SK-N-SH treated with all-trans-retinoic acid at 6 μM for 48 hours (cell line): ENCODE results near the gene TNFAIP8.

Experiments used
- ATAC-seq: fragments of 200-7000 bp; cut with Tn5 transposase; 3 replicates; pipeline ENCODE4 v1.9.1; 2020; ENCODE audit warnings: mild to moderate bottlenecking, moderate library complexity
- BACH2 ChIP-seq: fragments of 250-450 bp; sonication (Bioruptor Pico); IDR thresholded peaks from 2 replicates; pipeline ENCODE4 v1.9.0; 2021; ENCODE audit warnings: mild to moderate bottlenecking, borderline replicate concordance
- CSDC2 ChIP-seq: fragments of 250-450 bp; sonication (Bioruptor Pico); IDR thresholded peaks from 2 replicates; pipeline ENCODE4 v1.5.0; 2020; ENCODE audit warnings: mild to moderate bottlenecking, moderate library complexity
- GLIS3 ChIP-seq: fragments of 250-450 bp; sonication (Bioruptor Pico); IDR thresholded peaks from 2 replicates; pipeline ENCODE4 v1.5.0; 2020; ENCODE audit warnings: mild to moderate bottlenecking, moderate library complexity
- ISL1 ChIP-seq: fragments of 250-450 bp; sonication (Bioruptor Pico); IDR thresholded peaks from 2 replicates; pipeline ENCODE4 v2.1.2; 2022; ENCODE audit warnings: mild to moderate bottlenecking, moderate library complexity
- OSR1 ChIP-seq: fragments of 250-450 bp; sonication (Bioruptor Pico); IDR thresholded peaks from 2 replicates; pipeline ENCODE4 v1.8.0; 2022; ENCODE audit warnings: moderate library complexity, mild to moderate bottlenecking, inconsistent platforms
- PPARA ChIP-seq: fragments of 250-450 bp; sonication (Bioruptor Pico); IDR thresholded peaks from 2 replicates; pipeline ENCODE4 v1.5.0; 2020; ENCODE audit warnings: mild to moderate bottlenecking, borderline replicate concordance
- RARB ChIP-seq: fragments of 250-450 bp; sonication (Bioruptor Pico); IDR thresholded peaks from 2 replicates; pipeline ENCODE4 v1.8.0; 2021; ENCODE audit warnings: mild to moderate bottlenecking, moderate library complexity
- SNAI2 ChIP-seq: fragments of 250-450 bp; sonication (Bioruptor Pico); IDR thresholded peaks from 2 replicates; pipeline ENCODE4 v1.5.0; 2020; ENCODE audit warnings: mild to moderate bottlenecking, moderate library complexity
- TCF4 ChIP-seq: fragments of 250-450 bp; sonication (Bioruptor Pico); IDR thresholded peaks from 2 replicates; pipeline ENCODE4 v1.8.0; 2021; ENCODE audit warnings: mild to moderate bottlenecking, moderate library complexity, borderline replicate concordance
- TOX ChIP-seq: fragments of 250-450 bp; sonication (Bioruptor Pico); IDR thresholded peaks from 2 replicates; pipeline ENCODE4 v1.8.0; 2021; ENCODE audit warnings: mild to moderate bottlenecking, moderate library complexity, borderline replicate concordance
- ZC3H10 ChIP-seq: fragments of 250-450 bp; sonication (Bioruptor Pico); IDR thresholded peaks from 2 replicates; pipeline ENCODE4 v1.5.1; 2021; ENCODE audit warnings: mild to moderate bottlenecking, moderate library complexity
- ZFP3 ChIP-seq: fragments of 250-450 bp; sonication (Bioruptor Pico); IDR thresholded peaks from 2 replicates; pipeline ENCODE4 v1.5.0; 2020; ENCODE audit warnings: mild to moderate bottlenecking, moderate library complexity
- ZFP30 ChIP-seq: fragments of 450-650 bp; formaldehyde crosslinking; IDR thresholded peaks from 2 replicates; pipeline ENCODE4 v1.5.0; 2022; ENCODE audit warnings: mild to moderate bottlenecking, moderate library complexity
- ZNF565 ChIP-seq: fragments of 450-650 bp; formaldehyde crosslinking; conservative IDR thresholded peaks from 2 replicates; pipeline ENCODE4 v1.5.0; 2020; ENCODE audit warnings: low read depth, mild to moderate bottlenecking, moderate library complexity
- ZNF70 ChIP-seq: fragments of 450-650 bp; formaldehyde crosslinking; IDR thresholded peaks from 2 replicates; pipeline ENCODE4 v1.5.0; 2020; ENCODE audit warnings: mild to moderate bottlenecking, moderate library complexity
- ZNF8 ChIP-seq: fragments of 450-650 bp; formaldehyde crosslinking; IDR thresholded peaks from 2 replicates; pipeline ENCODE4 v1.5.0; 2020; ENCODE audit warnings: mild to moderate bottlenecking, moderate library complexity
- TF ChIP-seq, protein P1 (sequence below): fragments of 250-450 bp; sonication (Bioruptor Pico); IDR thresholded peaks from 2 replicates; pipeline ENCODE4 v1.5.0; 2020; ENCODE audit warnings: mild to moderate bottlenecking, moderate library complexity
- TF ChIP-seq, protein P2 (sequence below): fragments of 250-450 bp; sonication (Bioruptor Pico); IDR thresholded peaks from 2 replicates; pipeline ENCODE4 v1.5.1; 2021; ENCODE audit warnings: mild to moderate bottlenecking, moderate library complexity
- TF ChIP-seq, protein P3 (sequence below): fragments of 250-450 bp; sonication (Bioruptor Pico); IDR thresholded peaks from 2 replicates; pipeline ENCODE4 v1.5.1; 2020; ENCODE audit warnings: low read depth, mild to moderate bottlenecking, moderate library complexity

The TNFAIP8 gene

DNA sequence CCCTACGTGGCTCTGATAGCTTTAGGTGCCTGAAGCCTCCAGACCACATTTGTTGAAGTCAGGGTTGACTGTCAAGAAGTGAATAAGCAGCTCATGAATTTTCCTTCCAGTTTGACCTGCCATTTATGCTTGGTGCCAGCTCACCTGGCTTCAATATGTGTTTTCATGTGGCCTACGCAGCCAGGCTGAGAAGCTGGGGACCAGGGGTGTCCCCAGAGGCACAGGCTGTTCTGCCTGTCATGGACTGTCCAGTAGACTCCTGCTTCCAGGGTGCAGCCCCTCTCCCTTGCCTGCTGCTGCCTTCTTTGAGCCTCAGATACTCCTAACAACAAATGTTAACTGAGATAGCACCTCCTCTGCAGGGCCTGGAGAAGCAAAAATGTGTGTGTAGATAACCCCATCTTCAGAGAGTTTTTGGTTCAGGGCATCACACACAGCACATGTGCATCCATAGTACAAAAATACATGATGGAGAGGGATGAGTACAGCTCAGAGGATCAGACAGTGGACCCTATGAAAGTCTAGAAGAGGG is 5.8 kb downstream of the TNFAIP8 start:
- no peak for TF ChIP-seq TCF4 (CRISPR knock-in tag)
- TF ChIP-seq BACH2 (CRISPR knock-in tag), result no peak
- TF ChIP-seq OSR1 (CRISPR knock-in tag), result no peak
- TF ChIP-seq ZNF70 (CRISPR knock-in tag), result no peak
- no peak for TF ChIP-seq ISL1
- no peak for TF ChIP-seq ZNF565 (CRISPR knock-in tag)
- TF ChIP-seq, protein P1, sequence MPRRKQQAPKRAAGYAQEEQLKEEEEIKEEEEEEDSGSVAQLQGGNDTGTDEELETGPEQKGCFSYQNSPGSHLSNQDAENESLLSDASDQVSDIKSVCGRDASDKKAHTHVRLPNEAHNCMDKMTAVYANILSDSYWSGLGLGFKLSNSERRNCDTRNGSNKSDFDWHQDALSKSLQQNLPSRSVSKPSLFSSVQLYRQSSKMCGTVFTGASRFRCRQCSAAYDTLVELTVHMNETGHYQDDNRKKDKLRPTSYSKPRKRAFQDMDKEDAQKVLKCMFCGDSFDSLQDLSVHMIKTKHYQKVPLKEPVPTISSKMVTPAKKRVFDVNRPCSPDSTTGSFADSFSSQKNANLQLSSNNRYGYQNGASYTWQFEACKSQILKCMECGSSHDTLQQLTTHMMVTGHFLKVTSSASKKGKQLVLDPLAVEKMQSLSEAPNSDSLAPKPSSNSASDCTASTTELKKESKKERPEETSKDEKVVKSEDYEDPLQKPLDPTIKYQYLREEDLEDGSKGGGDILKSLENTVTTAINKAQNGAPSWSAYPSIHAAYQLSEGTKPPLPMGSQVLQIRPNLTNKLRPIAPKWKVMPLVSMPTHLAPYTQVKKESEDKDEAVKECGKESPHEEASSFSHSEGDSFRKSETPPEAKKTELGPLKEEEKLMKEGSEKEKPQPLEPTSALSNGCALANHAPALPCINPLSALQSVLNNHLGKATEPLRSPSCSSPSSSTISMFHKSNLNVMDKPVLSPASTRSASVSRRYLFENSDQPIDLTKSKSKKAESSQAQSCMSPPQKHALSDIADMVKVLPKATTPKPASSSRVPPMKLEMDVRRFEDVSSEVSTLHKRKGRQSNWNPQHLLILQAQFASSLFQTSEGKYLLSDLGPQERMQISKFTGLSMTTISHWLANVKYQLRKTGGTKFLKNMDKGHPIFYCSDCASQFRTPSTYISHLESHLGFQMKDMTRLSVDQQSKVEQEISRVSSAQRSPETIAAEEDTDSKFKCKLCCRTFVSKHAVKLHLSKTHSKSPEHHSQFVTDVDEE (CRISPR knock-in tag), result no peak
- no peak for ATAC-seq

DNA sequence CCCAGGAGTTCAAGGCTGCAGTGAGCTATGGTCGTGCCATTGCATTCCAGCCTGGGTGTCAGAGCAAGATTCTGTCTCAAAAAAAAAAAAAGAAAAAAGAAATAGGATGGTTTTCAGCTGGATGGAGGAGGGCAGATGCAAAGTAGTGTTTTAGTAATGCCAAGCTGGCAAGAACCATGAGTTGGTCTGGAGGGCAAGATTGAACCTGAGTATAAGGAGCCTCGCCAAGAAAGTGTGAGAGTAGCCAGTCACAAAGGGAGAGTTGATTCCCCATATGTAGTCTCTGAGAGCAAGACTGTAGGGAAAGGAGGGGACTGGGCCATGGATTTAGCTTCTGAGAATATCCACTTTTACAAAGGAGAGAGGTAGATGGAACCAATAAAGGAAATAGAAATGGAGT is 6.9 kb downstream of the TNFAIP8 start:
- TF ChIP-seq ISL1 (no peak), ZNF565 (CRISPR knock-in tag) (no peak), OSR1 (CRISPR knock-in tag) (no peak), TOX (CRISPR knock-in tag) (no peak), ZNF8 (no peak), CSDC2 (CRISPR knock-in tag) (no peak), PPARA (CRISPR knock-in tag) (no peak), GLIS3 (CRISPR knock-in tag) (no peak), RARB (CRISPR knock-in tag) (no peak), TCF4 (CRISPR knock-in tag) (no peak), ZFP30 (CRISPR knock-in tag) (no peak), BACH2 (CRISPR knock-in tag) (no peak), ZFP3 (CRISPR knock-in tag) (no peak)
- TF ChIP-seq, protein P2, sequence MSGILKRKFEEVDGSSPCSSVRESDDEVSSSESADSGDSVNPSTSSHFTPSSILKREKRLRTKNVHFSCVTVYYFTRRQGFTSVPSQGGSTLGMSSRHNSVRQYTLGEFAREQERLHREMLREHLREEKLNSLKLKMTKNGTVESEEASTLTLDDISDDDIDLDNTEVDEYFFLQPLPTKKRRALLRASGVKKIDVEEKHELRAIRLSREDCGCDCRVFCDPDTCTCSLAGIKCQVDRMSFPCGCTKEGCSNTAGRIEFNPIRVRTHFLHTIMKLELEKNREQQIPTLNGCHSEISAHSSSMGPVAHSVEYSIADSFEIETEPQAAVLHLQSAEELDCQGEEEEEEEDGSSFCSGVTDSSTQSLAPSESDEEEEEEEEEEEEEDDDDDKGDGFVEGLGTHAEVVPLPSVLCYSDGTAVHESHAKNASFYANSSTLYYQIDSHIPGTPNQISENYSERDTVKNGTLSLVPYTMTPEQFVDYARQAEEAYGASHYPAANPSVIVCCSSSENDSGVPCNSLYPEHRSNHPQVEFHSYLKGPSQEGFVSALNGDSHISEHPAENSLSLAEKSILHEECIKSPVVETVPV (CRISPR knock-in tag), result no peak
- TF ChIP-seq, protein P3, sequence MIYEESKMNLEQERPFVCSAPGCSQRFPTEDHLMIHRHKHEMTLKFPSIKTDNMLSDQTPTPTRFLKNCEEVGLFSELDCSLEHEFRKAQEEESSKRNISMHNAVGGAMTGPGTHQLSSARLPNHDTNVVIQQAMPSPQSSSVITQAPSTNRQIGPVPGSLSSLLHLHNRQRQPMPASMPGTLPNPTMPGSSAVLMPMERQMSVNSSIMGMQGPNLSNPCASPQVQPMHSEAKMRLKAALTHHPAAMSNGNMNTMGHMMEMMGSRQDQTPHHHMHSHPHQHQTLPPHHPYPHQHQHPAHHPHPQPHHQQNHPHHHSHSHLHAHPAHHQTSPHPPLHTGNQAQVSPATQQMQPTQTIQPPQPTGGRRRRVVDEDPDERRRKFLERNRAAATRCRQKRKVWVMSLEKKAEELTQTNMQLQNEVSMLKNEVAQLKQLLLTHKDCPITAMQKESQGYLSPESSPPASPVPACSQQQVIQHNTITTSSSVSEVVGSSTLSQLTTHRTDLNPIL (CRISPR knock-in tag), result no peak
- TF ChIP-seq, protein P1 (CRISPR knock-in tag), result no peak
- no peak for ATAC-seq

DNA sequence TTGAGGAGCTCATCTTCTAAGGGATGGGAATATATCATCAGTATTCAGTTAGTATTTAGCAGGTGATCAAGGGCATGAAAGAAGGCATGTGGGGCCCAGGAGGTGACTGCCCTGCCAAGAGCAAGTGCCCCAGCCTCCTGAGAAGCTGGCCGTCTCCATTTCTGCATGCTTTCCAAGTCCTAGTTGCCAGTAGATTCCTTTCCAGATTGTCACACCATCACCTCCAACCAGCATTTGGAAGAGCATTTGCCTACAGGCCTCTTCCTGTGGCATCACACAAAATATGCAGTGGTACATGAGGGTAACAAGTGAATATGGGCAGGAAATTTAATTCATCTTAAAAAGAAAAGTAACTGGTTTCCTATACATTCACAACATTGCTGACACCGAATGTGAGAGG is 7.5 kb downstream of the TNFAIP8 start:
- ATAC-seq, result no peak
- TF ChIP-seq ZNF565 (CRISPR knock-in tag) (no peak), BACH2 (CRISPR knock-in tag) (no peak), SNAI2 (CRISPR knock-in tag) (no peak), ZC3H10 (CRISPR knock-in tag) (no peak), TCF4 (CRISPR knock-in tag) (no peak), ZFP30 (CRISPR knock-in tag) (no peak), ZNF70 (CRISPR knock-in tag) (no peak)
- TF ChIP-seq, protein P3 (CRISPR knock-in tag), result no peak
